B cell (primary cell): ENCODE measurements around the gene HMCN1. TPM values are rescaled to one million over a fixed set of nuclear protein-coding genes. Genes with fewer than 3 reads are reported as not detected.

Experiments used
- ATAC-seq: fragments of 200-7000 bp; cut with Tn5 transposase; one replicate; pipeline ENCODE4 v1.10.0; 2021; ENCODE audit warnings: low read depth, mild to moderate bottlenecking, moderate number of reproducible peaks, moderate library complexity
- CTCF ChIA-PET: fragments of 350-600 bp; sonication (Branson Sonifier 250); formaldehyde crosslinking; loops from one replicate; lab custom pipeline; 2021; ENCODE audit warnings: antibody characterized with exemption, inconsistent platforms; lab: Charles Lee
- POLR2A ChIA-PET: fragments of 350-600 bp; sonication (Branson Sonifier 250); formaldehyde crosslinking; loops from one replicate; lab custom pipeline; 2021; ENCODE audit warnings: antibody characterized with exemption; lab: Charles Lee
- DNase-seq: peaks from one replicate; pipeline ENCODE4 v3.0.0; 2013
- H2AFZ ChIP-seq: 2 replicates; pipeline ENCODE4 v1.6.1; 2012; ENCODE audit warnings: mild to moderate bottlenecking, low read depth, low read length; ENCODE audit not compliant: insufficient read depth, poor library complexity, severe bottlenecking
- H3K27ac ChIP-seq, 2 donors: 1 replicate in 1 of 2; 2 replicates in 1 of 2; pipeline ENCODE4 v1.5.1; 2012 to 2013; ENCODE audit warnings: low read length in 2 of 2, mild to moderate bottlenecking in 2 of 2, moderate library complexity in 1 of 2
- H3K27me3 ChIP-seq, 4 experiments: fragments of 200-600 bp in 1 of 4; sonication (generic) in 1 of 4; replicated peaks in 1 of 4; 1 replicate in 2 of 4; 2 replicates in 2 of 4; pipeline versions ENCODE4 v1.6.1 to v1.7.0; 2013 to 2016; ENCODE audit warnings: low read length in 3 of 4, mild to moderate bottlenecking in 2 of 4, mixed read lengths in 1 of 4, moderate library complexity in 1 of 4; ENCODE audit not compliant: insufficient read depth in 4 of 4, control insufficient read depth in 3 of 4; ENCODE audit errors: control extremely low read depth in 1 of 4
- H3K36me3 ChIP-seq, 2 experiments: replicated peaks in 1 of 2; 1 replicate in 1 of 2; 2 replicates in 1 of 2; pipeline versions ENCODE4 v1.6.1 to v1.7.1; 2013; ENCODE audit warnings: low read length in 1 of 2; ENCODE audit not compliant: insufficient read depth in 2 of 2, control insufficient read depth in 1 of 2; ENCODE audit errors: control extremely low read depth in 1 of 2, extremely low read depth in 1 of 2
- H3K4me1 ChIP-seq, 2 donors: fragments of 200-600 bp in 1 of 2; sonication (generic) in 1 of 2; 1 replicate in 1 of 2; 2 replicates in 1 of 2; pipeline versions ENCODE4 v1.5.1 to v1.6.1; 2013 to 2017; ENCODE audit warnings: low read length in 2 of 2; ENCODE audit not compliant: control insufficient read depth in 2 of 2, insufficient read depth in 2 of 2
- H3K4me2 ChIP-seq: replicated peaks from 2 replicates; pipeline ENCODE3; 2012; ENCODE audit warnings: mild to moderate bottlenecking, low read depth, low read length; ENCODE audit not compliant: poor library complexity, severe bottlenecking
- H3K4me3 ChIP-seq, 5 experiments: fragments of 200-600 bp in 1 of 5; sonication (generic) in 1 of 5; 1 replicate in 3 of 5; 2 replicates in 2 of 5; pipeline versions ENCODE4 v1.5.1 to v1.7.0; 2011 to 2016; ENCODE audit warnings: low read length in 4 of 5, mild to moderate bottlenecking in 4 of 5, low read depth in 2 of 5, control low read depth in 1 of 5, moderate library complexity in 1 of 5; ENCODE audit not compliant: insufficient read depth in 1 of 5; ENCODE audit errors: control extremely low read depth in 1 of 5, extremely low read depth in 1 of 5
- H3K79me2 ChIP-seq: fragments of 200-600 bp; sonication (generic); one replicate; pipeline ENCODE4 v1.6.0; 2016; ENCODE audit warnings: low read length; ENCODE audit not compliant: control insufficient read depth, insufficient read depth
- H3K9ac ChIP-seq: fragments of 200-600 bp; sonication (generic); 2 replicates; pipeline ENCODE4 v1.6.1; 2017; ENCODE audit warnings: mild to moderate bottlenecking, low read length, moderate library complexity
- H3K9me3 ChIP-seq, 3 donors: one replicate each; pipeline versions ENCODE4 v1.6.1 to v1.7.1; 2013; ENCODE audit warnings: low read length in 2 of 3; ENCODE audit not compliant: control insufficient read depth in 2 of 3, insufficient read depth in 1 of 3; ENCODE audit errors: control extremely low read depth in 1 of 3
- H4K20me1 ChIP-seq: 2 replicates; pipeline ENCODE4 v1.6.0; 2012; ENCODE audit warnings: mild to moderate bottlenecking, low read length; ENCODE audit not compliant: insufficient read depth, control insufficient read depth, poor library complexity, severe bottlenecking
- H3K27ac Mint-ChIP-seq: one replicate; pipeline ENCODE4 v1.8.0; 2021; ENCODE audit warnings: mixed read lengths
- H3K27me3 Mint-ChIP-seq: one replicate; pipeline ENCODE4 v1.8.0; 2021; ENCODE audit warnings: mixed read lengths
- H3K4me1 Mint-ChIP-seq: one replicate; pipeline ENCODE4 v1.8.0; 2021; ENCODE audit warnings: mixed read lengths
- H3K4me3 Mint-ChIP-seq: one replicate; pipeline ENCODE4 v1.8.0; 2021; ENCODE audit warnings: mixed read lengths
- H3K9me3 Mint-ChIP-seq: one replicate; pipeline ENCODE4 v1.8.0; 2022; ENCODE audit warnings: mixed read lengths; ENCODE audit not compliant: insufficient read depth
- CTCF ChIP-seq: fragments of 200-600 bp; IDR thresholded peaks from one replicate; pipeline ENCODE4 v1.8.0; 2022; ENCODE audit warnings: antibody characterized with exemption, mild to moderate bottlenecking
- EZH2 ChIP-seq: IDR thresholded peaks from 2 replicates; pipeline ENCODE4 v1.6.1; 2012; ENCODE audit warnings: borderline replicate concordance, low read depth, mild to moderate bottlenecking, moderate library complexity, low read length; ENCODE audit not compliant: insufficient read depth, poor library complexity, severe bottlenecking
- WGBS: methylation state at CpG from one replicate; pipeline ENCODE4 v1.1.5; 2013; ENCODE audit warnings: missing lambda C conversion rate; ENCODE audit not compliant: insufficient coverage; 5-methylcytosine and 5-hydroxymethylcytosine counted together
- intact Hi-C: fragments of 100-400 bp; cut with micrococcal nuclease; formaldehyde crosslinking; loops from one replicate; pipeline ENCODE4 v1.10.0; 2022
- polyA plus RNA-seq: library from polyadenylated mRNA; depleted of rRNA; stranded (reverse); fragments of >200 nt; gene quantifications from 2 replicates; pipeline ENCODE4 v1.2.3, GENCODE V29; 2012
- total RNA-seq, 2 donors: library from RNA; stranded (reverse); fragments of 120-200 nt in 1 of 2; gene quantifications; 1 replicate in 1 of 2; 2 replicates in 1 of 2; pipeline versions ENCODE4 v1.2.3 to v1.2.4, GENCODE V29; 2013 to 2022

HMCN1 gene
- total and polyA plus RNA-seq, 2 donors (not counting 1 experiment from before 2014, with no cell fraction given) = not detected

- Histone ChIP-seq H3K4me2 (no peak overlapping the region), H2AFZ (no peak overlapping the region), H3K9me3 (peaks cover 0 to 15% (median 11%) of the 10 kb centered on the region in 3 donors), H3K27ac (no peak overlapping the region), H3K9ac (no peak overlapping the region), H3K27me3 (peaks cover 0 to 46% (median 34%) of the 10 kb centered on the region in 4 experiments), H3K4me1 (peaks cover 12% of the 10 kb centered on the region in 2 donors), H4K20me1 (no peaks in the 10 kb centered on the region), H3K79me2 (no peaks in the 10 kb centered on the region), H3K4me3 (no peak overlapping the region), H3K36me3 (no peaks in the 10 kb centered on the region)
- Mint-ChIP-seq H3K9me3 (peaks cover 11% of the 10 kb centered on the region), H3K4me3 (no peak overlapping the region), H3K27me3 (peaks cover 66% of the 10 kb centered on the region), H3K27ac (no peak overlapping the region), H3K4me1 (peaks cover 18% of the 10 kb centered on the region)
- ChIA-PET CTCF (no interaction called here), POLR2A (no interaction called here)
- no CpG with 5 or more reads among the region's 1 CpG for WGBS
- TF ChIP-seq CTCF = no peak
- TF ChIP-seq EZH2 = no peak
- intact Hi-C loops = no loop called here
- ATAC-seq (no peak), DNase-seq (no peak)
Measured at GRCh38 chr1:185731446-185731845, 2.7 kb upstream of the HMCN1 start.

GRCh38 chr1:185732951-185733350 is 1.2 kb upstream of the HMCN1 start:
- ChIA-PET POLR2A (no interaction called here), CTCF (no interaction called here)
- Histone ChIP-seq H3K4me3 (no peak overlapping the region), H2AFZ (no peak overlapping the region), H3K36me3 (no peaks in the 10 kb centered on the region), H3K27me3 (peaks cover 0 to 46% (median 39%) of the 10 kb centered on the region in 4 experiments), H3K9ac (no peak overlapping the region), H3K4me2 (no peak overlapping the region), H3K27ac (no peak overlapping the region), H3K4me1 (peaks cover 12% of the 10 kb centered on the region in 2 donors), H3K9me3 (peaks cover 0 to 15% (median 11%) of the 10 kb centered on the region in 3 donors), H4K20me1 (no peaks in the 10 kb centered on the region), H3K79me2 (no peaks in the 10 kb centered on the region)
- H3K4me1 Mint-ChIP-seq = peaks cover 18% of the 10 kb centered on the region
- ATAC-seq = no peak
- H3K4me3 Mint-ChIP-seq = no peak overlapping the region
- DNase-seq = no peak
- peaks cover 68% of the 10 kb centered on the region for H3K27me3 Mint-ChIP-seq
- 20% methylated on average over 1 of the region's 5 CpGs for whole genome bisulfite sequencing
- peaks cover 11% of the 10 kb centered on the region for H3K9me3 Mint-ChIP-seq
- TF ChIP-seq EZH2 (no peak), CTCF (no peak)
- H3K27ac Mint-ChIP-seq = no peak overlapping the region
- intact Hi-C loops = no loop called here
